Measurements from ENCODE around the gene CYP2F1.
"Not testable (repeated sequence)": the region's sequence is repeated elsewhere in the genome, so short reads cannot be mapped to it uniquely, and the experiment has no call there.

CYP2F1 gene

GRCh38 chr19:41127362-41127761 lies 13.1 kb downstream of the CYP2F1 start:
- DNase-seq, result not testable (repeated sequence)

DNA sequence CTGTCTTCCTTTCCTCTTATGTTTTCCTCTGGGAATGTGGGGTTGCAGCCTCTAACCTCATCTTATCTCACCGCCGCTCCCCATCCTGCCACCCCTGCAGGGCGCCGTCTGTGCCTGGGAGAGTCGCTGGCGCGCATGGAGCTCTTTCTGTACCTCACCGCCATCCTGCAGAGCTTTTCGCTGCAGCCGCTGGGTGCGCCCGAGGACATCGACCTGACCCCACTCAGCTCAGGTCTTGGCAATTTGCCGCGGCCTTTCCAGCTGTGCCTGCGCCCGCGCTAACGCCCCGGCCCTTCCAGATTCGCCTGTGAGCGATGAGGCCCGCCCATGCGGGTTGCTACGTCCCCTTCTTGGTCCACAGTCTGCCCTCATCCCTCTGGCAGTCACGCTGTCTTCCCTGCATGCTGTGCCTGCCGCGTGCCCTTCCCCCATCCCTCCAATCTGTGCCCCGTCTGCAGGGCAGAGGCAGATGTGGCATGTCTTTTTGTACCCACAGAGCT lies 13.6 kb downstream of the CYP2F1 start:
- DNase-seq, result peak; percentile 73

DNA sequence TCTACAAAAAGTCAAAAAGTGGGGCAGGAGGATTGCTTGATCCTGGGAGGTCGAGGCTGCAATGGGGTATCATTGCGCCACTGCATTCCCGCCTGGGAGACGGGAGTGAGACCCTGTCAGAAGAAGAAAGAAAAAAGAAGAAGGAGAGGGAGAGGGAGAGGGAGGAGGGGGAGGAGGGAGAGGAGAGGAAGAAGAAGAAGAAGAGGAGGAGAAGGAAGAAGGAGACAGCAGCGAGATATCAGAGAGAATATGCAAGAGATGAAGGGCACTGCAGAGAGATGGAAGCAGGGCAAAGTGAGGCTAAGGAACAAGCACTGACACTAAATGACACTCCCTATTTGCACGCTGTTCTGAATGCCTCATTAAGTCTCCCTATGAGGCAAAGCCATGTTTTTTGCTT lies 14.5 kb downstream of the CYP2F1 start:
- DNase-seq, result no peak

DNA sequence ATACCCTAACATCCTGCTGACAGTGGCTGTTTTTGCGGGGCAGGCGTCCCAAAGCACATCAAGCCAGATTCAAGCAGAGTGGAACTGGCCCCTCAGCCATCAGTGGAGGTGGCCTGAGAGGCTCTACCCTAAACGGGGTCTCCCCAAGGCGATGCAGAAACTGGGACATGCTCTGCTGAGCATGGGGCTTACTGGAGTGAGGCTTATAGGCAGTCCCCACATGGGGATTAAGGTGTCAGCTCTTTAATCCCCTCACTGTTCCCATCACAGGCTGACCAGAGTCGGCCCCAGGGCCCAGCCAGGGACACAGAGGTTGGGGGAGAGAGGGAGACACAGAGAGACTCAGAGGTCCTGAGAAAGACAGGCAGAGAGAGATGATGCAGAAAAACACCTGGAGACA lies 17.0 kb downstream of the CYP2F1 start:
- DNase-seq, result no peak

GRCh38 chr19:41133260-41133659 lies 19.0 kb downstream of the CYP2F1 start:
- no peak for DNase-seq

DNA sequence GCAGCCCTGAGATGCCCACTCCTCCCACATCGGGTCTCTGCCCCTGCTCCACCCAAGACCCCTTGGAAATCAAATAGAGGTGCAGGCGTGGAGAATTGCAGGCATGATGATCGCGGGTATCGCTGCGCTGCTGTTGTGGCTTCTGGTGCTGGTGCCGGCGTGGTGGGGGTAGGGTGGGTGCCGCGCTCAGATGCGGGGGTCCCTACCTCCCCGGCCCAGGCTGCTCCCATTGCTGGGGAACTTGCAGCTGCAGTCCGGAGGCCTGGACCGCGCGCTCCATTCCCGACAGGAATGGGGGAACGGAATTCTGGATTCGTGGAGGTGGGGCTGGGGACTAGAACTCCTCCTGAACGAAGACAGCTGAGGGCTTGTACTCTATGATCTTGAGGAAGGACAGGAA lies 20.4 kb downstream of the CYP2F1 start:
- no peak for DNase-seq

- peak; percentile 35 for DNase-seq
Observed at GRCh38 chr19:41135390-41136384, 21.5 kb downstream of the CYP2F1 start.

DNA sequence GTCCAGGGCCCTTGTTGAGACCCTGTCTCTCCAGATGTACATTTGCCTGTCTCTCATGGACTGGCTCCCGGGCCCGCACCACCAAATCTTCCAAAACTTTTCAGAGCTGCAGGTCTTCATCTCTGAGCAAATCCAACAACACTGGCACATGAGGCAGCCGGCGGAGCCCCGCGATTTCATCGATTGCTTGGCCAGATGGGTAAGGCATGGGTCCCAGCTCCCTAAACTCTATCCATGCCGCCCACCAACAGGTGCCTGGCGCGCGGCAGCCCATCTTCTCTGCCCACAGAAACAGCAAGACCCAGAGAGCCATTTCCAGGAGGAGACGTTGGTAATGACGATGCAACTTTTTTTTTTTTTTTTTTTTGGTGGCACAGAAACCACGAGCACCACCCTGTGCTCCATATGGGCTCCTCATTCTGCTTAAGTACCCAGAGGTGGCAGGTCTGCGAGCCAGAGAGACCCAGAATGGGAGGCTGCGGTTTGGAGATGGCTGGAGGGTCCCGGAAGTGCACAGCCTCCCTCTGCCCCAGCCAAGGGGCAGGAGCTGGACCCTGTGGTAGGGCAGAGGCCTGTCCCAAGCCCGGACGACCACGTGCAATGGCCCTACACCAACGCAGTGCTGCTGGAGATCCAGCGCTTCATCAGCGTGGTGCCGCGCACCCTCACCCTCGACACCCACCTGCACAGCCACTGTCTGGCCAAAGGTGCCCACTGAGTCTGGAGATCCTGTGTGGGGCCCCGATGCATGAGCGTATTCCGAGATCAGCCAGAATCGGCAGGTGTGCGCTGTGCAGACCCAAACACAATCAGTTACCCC lies 22.6 kb downstream of the CYP2F1 start:
- no peak for DNase-seq

- peak; percentile 82 for DNase-seq
Observed at GRCh38 chr19:41144403-41144802, 30.2 kb downstream of the CYP2F1 start.

DNA sequence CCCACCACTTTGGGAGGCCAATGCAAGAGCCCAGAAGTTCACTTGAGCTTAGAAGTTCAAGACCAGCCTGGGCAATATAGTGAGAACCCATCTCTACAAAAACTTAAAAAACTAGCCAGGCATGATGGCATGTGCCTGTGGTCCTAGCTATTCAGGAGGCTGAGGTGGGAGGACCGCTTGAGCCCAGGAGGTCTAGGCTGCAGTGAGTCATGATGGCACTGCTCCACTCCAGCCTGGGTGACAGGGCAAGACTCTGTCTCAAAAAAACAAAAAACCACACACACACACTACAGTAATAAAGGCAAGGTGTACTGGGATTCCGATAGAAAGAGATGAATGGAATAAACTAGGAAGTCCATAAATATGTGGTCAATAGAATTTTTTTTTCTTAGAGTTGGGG lies 35.6 kb downstream of the CYP2F1 start:
- DNase-seq, result no peak

GRCh38 chr19:41150986-41151385 lies 36.8 kb downstream of the CYP2F1 start:
- DNase-seq, result not testable (repeated sequence)

DNA sequence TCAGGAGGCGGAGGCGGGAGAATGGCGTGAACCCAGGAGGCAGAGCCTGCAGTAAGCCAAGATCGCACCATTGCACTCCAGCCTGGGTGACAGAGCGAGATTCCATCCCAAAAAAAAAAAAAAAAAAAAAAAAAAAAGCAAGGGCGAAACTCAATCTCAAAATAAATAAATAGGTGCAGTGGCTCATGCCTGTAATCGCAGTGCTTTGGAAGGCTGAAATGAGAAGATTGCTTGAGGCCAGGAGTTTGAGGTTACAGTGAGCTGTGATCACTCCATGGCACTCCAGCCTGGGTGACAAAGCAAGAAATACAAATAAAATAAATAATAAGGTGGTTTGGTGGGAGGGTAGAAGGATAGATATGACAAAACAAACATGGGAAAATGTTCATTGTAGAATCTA lies 39.8 kb downstream of the CYP2F1 start:
- no peak for DNase-seq

DNA sequence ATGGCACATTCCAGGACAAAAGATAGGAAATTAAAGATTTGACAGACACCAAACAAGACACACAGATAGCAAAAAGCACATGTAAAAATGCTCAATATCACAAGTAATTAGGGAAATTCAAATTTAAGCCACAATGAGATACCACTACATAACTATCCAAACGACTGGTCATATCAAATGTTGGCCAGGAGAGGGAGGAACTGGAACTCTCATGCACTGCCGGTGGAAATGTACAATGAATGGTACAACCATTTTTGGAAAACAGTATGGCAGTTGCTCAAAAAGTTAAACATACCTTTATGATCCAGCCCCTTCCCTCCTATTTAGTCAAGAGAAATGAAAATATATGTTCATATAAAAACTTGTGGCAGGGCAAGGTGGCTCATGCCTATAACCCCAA lies 42.0 kb downstream of the CYP2F1 start:
- no peak for DNase-seq

GRCh38 chr19:41159881-41160280 lies 45.6 kb downstream of the CYP2F1 start:
- no peak for DNase-seq

- DNase-seq, result no peak
Observed at GRCh38 chr19:41161903-41162302, 47.7 kb downstream of the CYP2F1 start.

DNA sequence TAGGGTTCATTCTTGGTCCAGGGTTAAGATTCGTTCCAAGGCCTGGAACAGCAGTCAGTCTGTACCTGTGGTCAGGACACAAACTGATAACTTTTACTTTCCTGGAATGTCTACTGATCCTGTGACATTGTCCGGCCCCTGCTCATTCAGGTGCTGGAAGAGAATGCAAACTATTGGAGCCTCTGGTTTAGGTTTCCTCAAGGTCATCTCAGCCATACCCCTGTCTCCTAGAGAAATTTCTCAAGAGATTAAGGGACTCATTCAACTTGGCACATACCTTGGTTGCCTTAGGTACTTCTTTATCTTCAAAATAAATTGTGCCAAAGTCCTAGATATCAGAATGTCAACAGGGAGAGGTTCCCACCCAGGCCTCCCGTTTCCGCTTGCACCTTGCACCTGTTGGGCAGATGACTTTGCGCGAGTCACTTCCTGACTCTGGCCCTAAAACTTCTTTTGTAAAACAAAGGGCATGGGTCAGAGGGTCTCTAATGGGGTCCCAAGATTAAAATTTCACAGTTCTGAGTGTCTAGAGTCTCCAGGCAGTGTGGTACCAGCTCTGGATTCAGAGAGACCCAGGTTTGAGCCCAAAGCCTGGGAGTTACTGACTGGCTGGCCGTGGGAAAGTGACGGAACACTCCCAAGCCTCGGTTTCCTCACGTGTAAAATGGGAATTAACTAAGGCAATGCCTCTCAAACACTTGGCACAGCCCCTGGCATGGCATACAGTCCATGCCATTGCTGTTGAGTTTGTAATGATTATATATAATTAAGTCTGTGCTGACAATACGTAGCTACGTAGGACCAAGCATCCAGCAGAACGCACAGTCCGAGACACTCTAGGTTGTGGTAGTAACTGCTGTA lies 52.9 kb downstream of the CYP2F1 start:
- DNase-seq, result no peak

- no peak for DNase-seq
Observed at GRCh38 chr19:41172297-41173164, 58.3 kb downstream of the CYP2F1 start.

DNA sequence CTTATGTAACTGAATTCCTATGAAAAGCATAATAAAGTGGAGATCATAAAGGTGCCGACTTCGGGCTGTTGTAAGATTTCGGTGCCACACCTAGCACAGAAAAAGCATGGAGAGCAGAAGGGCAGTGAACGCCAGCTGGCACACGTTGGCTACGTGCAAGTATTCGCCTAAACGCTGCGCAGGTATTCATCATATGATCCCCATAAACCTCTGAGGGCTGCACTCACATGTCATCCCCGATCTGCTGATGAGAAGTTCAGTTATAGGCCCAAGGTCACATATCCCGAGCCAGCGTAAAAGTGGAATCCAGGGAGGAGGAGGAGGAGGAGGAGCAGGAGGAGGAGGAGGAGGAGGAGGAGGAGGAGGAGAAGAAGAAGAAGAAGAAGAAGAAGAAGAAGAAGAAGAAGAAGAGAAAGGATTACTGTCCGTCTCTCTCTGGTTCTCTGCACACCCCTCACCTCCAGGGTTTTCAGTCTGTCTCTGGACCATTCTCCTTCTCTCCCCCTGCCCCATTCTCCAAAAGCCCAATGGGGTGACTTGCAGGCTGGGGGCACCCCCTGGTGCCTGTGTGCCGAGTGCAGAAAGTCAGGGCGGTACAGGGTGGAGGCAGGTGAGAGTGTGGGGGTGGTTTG lies 60.2 kb downstream of the CYP2F1 start:
- no peak for DNase-seq

DNA sequence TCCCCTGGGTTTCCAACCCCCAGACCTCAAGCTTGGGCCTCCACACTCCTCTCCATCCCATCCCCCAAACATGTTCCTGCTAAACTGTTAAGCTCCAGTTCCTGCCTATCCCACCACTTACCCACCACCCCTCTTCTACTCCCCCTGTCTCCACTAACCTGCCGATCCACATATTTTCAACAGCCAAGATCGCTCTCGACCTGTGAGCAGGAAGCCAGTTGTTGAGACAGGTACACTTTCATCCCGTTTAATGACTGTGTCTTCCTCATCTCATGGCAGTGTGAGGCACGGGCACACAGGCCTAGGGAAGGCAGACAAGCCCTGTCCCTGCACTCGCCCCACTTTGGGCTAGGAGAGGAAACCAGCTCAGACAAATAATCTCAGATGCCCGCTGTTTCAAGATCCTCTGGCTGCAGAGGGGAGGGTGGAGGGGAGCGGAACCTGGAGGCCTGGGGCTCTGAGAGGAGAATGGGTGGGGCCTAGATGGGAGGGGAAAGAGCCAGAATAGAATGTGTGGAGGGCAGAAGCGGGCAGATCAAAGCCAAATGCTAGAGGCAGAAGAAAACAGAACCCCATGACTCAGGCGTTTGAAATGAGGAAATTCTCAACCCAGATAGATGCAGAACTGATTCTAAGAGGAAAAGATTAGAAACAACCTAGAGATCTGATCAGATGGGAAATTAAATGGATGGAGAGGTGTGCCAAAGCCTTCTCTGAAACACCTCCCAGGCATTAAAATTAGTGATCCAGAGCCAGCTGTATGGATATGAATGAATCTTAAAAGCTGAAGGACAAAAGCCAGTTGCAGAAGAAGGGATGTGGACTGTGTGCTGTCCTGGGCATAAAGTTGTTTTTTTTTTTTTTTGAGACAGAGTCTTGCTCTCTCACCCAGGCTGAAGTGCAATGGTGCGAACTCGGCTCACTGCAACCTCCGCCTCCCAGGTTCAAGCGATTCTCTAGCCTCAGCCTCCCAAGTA lies 61.9 kb downstream of the CYP2F1 start:
- peak; percentile 36 for DNase-seq

Measured in activated T-cell treated with anti-CD3 and anti-CD28 coated beads, Interleukin-2, amount 50 U/mL, for 1 hour (primary cell).